HEK293 (cell line): ENCODE results near the gene RASSF5.

Source experiments
- FEZF1 ChIP-seq: fragments of 450-650 bp; formaldehyde crosslinking; IDR thresholded peaks from 2 replicates; pipeline ENCODE4 v1.5.1; 2016; ENCODE audit warnings: missing biosample characterization, missing genetic modification characterization
- SP2 ChIP-seq: fragments of 450-650 bp; formaldehyde crosslinking; IDR thresholded peaks from 2 replicates; pipeline ENCODE4 v1.5.1; 2016; ENCODE audit warnings: missing biosample characterization, missing genetic modification characterization
- YY1 ChIP-seq: fragments of 450-650 bp; formaldehyde crosslinking; IDR thresholded peaks from 2 replicates; pipeline ENCODE4 v1.5.1; 2018; ENCODE audit warnings: missing biosample characterization, missing genetic modification characterization
- ZFP41 ChIP-seq: fragments of 450-650 bp; formaldehyde crosslinking; IDR thresholded peaks from 2 replicates; pipeline ENCODE4 v1.5.1; 2016; ENCODE audit warnings: missing biosample characterization, missing genetic modification characterization, borderline replicate concordance
- ZNF10 ChIP-seq: fragments of 450-650 bp; formaldehyde crosslinking; IDR thresholded peaks from 2 replicates; pipeline ENCODE4 v1.5.1; 2017; ENCODE audit warnings: missing biosample characterization, missing genetic modification characterization
- ZNF274 ChIP-seq, 2 experiments: fragments of 200-500 bp in 1 of 2; fragments of 450-650 bp in 1 of 2; sonication (Bioruptor generic) in 1 of 2; formaldehyde crosslinking in 1 of 2; IDR thresholded peaks; 2 replicates each; pipeline versions ENCODE4 v1.5.1 to v1.6.1; 2014 to 2016; ENCODE audit warnings: borderline replicate concordance in 1 of 2, inconsistent platforms in 1 of 2, low read length in 1 of 2, missing biosample characterization in 1 of 2, missing genetic modification characterization in 1 of 2
- ZNF311 ChIP-seq: fragments of 450-650 bp; formaldehyde crosslinking; IDR thresholded peaks from 2 replicates; pipeline ENCODE4 v1.5.1; 2017; ENCODE audit warnings: missing biosample characterization, missing genetic modification characterization, borderline replicate concordance
- ZNF335 ChIP-seq: fragments of 450-650 bp; formaldehyde crosslinking; conservative IDR thresholded peaks from 2 replicates; pipeline ENCODE4 v1.5.1; 2016; ENCODE audit warnings: missing biosample characterization, missing genetic modification characterization
- ZNF350 ChIP-seq: fragments of 450-650 bp; formaldehyde crosslinking; IDR thresholded peaks from 2 replicates; pipeline ENCODE4 v1.5.0; 2017; ENCODE audit warnings: missing biosample characterization, mild to moderate bottlenecking, missing genetic modification characterization
- ZNF747 ChIP-seq: fragments of 450-650 bp; formaldehyde crosslinking; IDR thresholded peaks from 2 replicates; pipeline ENCODE4 v1.5.1; 2016; ENCODE audit warnings: missing biosample characterization, missing genetic modification characterization
- TF ChIP-seq, protein P1 (sequence below): fragments of 450-650 bp; formaldehyde crosslinking; IDR thresholded peaks from 2 replicates; pipeline ENCODE4 v1.5.1; 2016; ENCODE audit warnings: missing biosample characterization, missing genetic modification characterization
- TF ChIP-seq, protein P2 (sequence below): fragments of 450-650 bp; formaldehyde crosslinking; IDR thresholded peaks from 2 replicates; pipeline ENCODE4; 2016; ENCODE audit warnings: missing biosample characterization, missing genetic modification characterization

DNA sequence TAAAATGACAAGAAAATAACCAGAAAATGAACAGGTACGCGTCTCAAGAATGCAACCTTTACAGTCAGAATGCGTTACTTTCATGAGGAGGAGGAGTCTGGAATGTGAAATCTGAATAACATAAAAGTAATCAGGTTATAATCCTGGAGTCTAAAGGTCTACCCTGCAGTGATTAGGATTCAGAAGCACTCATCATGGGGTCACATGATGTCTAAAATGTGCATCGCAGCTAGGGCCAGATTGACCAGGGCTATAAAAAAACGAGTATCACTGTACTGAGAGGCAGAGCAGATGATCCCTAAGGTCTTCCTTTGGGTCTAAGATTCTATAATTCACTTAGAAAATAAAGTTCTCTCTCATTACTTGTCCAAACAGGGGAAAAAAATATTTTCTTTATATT lies 97.5 kb downstream of the RASSF5 start:
- TF ChIP-seq, protein P1, sequence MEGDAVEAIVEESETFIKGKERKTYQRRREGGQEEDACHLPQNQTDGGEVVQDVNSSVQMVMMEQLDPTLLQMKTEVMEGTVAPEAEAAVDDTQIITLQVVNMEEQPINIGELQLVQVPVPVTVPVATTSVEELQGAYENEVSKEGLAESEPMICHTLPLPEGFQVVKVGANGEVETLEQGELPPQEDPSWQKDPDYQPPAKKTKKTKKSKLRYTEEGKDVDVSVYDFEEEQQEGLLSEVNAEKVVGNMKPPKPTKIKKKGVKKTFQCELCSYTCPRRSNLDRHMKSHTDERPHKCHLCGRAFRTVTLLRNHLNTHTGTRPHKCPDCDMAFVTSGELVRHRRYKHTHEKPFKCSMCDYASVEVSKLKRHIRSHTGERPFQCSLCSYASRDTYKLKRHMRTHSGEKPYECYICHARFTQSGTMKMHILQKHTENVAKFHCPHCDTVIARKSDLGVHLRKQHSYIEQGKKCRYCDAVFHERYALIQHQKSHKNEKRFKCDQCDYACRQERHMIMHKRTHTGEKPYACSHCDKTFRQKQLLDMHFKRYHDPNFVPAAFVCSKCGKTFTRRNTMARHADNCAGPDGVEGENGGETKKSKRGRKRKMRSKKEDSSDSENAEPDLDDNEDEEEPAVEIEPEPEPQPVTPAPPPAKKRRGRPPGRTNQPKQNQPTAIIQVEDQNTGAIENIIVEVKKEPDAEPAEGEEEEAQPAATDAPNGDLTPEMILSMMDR (tag by site-specific recombination) = no peak
- no peak for TF ChIP-seq FEZF1 (tag by site-specific recombination)
- no peak for TF ChIP-seq YY1 (tag by site-specific recombination)
- TF ChIP-seq ZNF10 = no peak
- TF ChIP-seq ZNF311 = no peak
- TF ChIP-seq ZNF335 (tag by site-specific recombination) = no peak
- TF ChIP-seq ZNF350 (tag by site-specific recombination) = no peak
- TF ChIP-seq ZFP41 = no peak
- TF ChIP-seq ZNF274 (IDR thresholded peaks at IDR 0.05; ENCODE audit: low read length) = no peak
- TF ChIP-seq ZNF274 (tag by site-specific recombination; IDR thresholded peaks at IDR 0.05; ENCODE audit: borderline replicate concordance) = no peak
- TF ChIP-seq ZNF747 (tag by site-specific recombination) = no peak
- TF ChIP-seq, protein P2, sequence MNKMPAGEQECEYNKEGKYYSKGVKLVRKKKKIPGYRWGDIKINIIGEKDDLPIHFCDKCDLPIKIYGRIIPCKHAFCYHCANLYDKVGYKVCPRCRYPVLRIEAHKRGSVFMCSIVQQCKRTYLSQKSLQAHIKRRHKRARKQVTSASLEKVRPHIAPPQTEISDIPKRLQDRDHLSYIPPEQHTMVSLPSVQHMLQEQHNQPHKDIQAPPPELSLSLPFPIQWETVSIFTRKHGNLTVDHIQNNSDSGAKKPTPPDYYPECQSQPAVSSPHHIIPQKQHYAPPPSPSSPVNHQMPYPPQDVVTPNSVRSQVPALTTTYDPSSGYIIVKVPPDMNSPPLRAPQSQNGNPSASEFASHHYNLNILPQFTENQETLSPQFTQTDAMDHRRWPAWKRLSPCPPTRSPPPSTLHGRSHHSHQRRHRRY (tag by site-specific recombination) = no peak
- no peak for TF ChIP-seq SP2 (tag by site-specific recombination)
